Frontal cortex (tissue), 4 donors: Measurements from ENCODE around the gene ABCG1. TPM values are rescaled to one million over a fixed set of nuclear protein-coding genes. Genes with fewer than 3 reads are reported as not detected.
"Not testable (repeated sequence)": the region's sequence is repeated elsewhere in the genome, so short reads cannot be mapped to it uniquely, and the experiment has no call there.

ENCODE experiments used
- DNase-seq, 2 donors: peaks; one replicate each; pipeline ENCODE4 v3.0.0; 2012; ENCODE audit warnings: low spot score in 2 of 2
- FAIRE-seq: peaks from 2 replicates; lab custom pipeline; 2012; peaks lifted over from hg19 to GRCh38; lab: Jason Lieb, UNC
- total RNA-seq: library from RNA; depleted of rRNA; stranded (reverse); fragments of >200 nt; gene quantifications from one replicate; pipeline ENCODE4 v1.2.3, GENCODE V29; 2014
- donor health status: control.
- donor health status: control.
- donor health status: control.

ABCG1 gene
- total RNA-seq, result 13.0 TPM

- FAIRE-seq (no peak), DNase-seq (peak; percentile 85 to 86)
Measured at GRCh38 chr21:42218836-42219605, at the start of gene ABCG1. ABCG1 (plus strand) TSS chr21:42219140; CDS start chr21:42219263, 123 bp downstream.

DNA sequence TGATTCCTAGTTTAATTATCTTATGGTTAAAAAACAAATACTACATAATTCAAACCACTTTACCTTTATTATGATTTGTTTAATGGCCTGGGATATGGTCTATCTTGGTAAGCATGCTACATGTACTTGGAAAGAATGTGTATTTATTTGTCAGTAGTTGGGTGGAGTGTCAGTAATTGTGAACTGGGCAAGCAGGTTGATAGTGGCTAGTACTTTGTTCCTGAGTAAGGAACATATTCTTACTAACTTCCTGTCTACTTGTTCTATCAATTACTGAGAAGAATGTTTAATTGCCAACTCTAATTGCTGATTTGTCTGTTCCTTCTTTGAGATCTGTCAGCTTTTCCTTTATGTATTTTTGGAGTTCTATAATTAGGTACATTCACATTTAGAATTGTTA is 49.2 kb upstream of the ABCG1 start:
- FAIRE-seq (no peak), DNase-seq (no peak)

GRCh38 chr21:42171091-42172053 is 47.6 kb upstream of the ABCG1 start:
- FAIRE-seq (peak; percentile 45), DNase-seq (no peak)

- FAIRE-seq, result no peak
- DNase-seq, result no peak
Measured at GRCh38 chr21:42172596-42173483, 46.1 kb upstream of the ABCG1 start.

GRCh38 chr21:42174173-42174572 is 44.8 kb upstream of the ABCG1 start:
- no peak for FAIRE-seq
- DNase-seq, result no peak

DNA sequence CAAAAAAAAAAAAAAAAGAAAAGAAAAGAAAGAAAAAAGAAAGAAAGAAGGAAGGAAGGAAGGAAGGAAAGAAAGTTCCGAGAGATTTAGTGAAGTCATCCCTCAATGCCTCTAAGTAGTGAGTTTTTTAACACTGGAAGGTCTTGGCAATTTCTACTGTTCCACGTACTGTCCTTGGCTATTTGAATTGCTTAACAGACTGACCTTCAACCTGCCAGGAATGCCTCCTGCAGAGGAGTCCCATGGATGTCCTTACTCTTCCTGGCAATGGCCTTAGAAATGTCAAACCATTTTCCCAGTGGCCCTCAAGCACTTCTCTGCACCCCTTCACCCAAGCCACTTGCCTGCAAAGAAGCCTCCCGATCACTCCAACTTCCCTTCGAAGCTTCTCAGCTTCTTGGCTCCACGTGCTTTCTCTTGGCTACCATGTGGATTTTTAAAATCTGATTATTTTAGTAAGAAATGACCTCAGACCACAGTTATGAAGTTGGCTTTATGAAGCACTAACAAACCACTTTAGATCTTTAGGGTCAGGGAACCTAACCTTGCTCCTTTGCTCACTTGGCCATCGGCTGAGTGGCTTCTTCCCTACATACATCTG is 43.7 kb upstream of the ABCG1 start:
- no peak for DNase-seq
- no peak for FAIRE-seq

DNA sequence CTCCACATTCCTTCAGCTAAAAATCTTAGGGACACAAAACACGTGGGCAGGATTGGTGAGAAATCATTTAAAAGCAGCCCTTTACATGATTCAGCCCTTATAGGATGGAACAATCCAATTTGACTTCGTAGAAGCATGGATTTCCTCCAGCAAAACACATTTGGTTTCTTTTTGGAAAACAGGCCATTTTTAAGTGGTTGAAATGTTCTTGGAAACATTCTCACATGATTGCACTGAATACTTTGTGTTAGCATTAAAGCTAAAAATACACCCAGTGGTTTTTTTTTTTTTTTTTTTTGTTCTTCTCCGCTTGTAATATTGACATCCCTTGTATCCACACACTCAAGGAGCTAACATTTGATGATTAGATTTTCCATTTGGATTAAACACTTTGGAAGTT is 42.1 kb upstream of the ABCG1 start:
- DNase-seq, result no peak
- no peak for FAIRE-seq

DNA sequence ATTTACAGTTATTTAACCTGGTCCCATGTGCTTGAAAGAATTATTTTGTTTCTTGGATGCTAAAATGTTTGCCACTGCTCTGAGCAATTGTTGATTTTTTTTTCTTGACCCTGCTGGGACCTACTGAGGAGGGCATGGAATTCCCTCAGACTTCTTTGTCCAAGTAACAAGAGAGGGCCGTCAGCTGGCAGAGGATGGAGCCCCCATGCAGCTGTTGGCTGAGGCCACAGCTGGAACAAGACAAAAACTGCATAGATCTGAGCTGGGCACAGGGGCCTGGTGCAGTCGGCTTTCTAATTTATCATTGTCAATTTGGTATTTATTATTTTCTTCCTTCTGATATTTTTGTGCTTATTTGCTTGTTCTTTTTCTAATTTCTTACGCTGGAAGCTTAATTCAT is 39.6 kb upstream of the ABCG1 start:
- FAIRE-seq (no peak), DNase-seq (no peak)

DNA sequence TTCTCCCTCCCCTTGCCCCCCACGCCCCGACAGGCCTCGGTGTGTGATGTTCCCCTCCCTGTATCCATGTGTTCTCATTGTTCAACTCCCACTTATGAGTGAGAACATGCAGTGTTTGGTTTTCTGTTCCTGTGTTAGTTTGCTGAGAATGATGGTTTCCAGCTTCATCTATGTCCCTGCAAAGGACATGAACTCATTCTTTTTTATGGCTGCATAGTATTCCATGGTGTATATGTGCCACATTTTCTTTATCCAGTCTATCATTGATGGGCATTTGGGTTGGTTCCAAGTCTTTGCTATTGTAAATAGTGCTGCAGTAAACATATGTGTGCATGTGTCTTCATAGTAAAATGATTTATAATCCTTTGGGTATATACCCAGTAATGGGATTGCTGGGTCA is 38.9 kb upstream of the ABCG1 start:
- FAIRE-seq, DNase-seq: not testable (repeated sequence)

DNA sequence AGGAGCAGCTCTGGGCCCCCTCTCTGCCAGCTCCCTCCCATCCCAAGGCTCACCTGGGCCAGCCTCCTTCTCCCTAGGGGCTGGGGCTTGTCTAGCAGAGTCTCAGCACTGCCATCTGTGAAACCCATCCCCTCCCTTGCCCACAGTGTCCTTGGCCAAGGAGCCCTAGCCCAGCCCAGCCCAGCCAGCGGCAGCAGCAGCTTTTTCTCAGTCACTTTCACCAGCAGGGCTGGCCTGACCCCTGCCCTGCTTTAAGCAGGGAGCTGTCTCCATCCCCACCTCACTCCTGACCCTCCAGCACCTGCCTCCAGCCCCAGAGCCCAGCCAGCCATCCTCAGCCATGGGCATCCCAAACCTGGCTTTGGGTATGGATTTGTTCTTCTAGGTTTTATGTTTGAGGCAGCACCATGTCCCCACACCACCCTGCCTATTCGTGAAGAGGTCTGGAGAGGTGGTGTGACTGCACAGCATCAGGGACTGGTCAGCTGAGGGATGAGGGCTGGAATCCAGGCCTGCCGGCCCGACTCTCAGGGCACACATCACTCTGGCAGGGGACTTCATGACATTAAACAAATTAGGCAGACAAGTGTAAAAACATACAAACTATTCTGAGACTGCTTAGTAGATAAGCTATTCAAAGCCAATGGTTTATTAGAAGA is 36.1 kb upstream of the ABCG1 start:
- FAIRE-seq (no peak), DNase-seq (no peak)

DNA sequence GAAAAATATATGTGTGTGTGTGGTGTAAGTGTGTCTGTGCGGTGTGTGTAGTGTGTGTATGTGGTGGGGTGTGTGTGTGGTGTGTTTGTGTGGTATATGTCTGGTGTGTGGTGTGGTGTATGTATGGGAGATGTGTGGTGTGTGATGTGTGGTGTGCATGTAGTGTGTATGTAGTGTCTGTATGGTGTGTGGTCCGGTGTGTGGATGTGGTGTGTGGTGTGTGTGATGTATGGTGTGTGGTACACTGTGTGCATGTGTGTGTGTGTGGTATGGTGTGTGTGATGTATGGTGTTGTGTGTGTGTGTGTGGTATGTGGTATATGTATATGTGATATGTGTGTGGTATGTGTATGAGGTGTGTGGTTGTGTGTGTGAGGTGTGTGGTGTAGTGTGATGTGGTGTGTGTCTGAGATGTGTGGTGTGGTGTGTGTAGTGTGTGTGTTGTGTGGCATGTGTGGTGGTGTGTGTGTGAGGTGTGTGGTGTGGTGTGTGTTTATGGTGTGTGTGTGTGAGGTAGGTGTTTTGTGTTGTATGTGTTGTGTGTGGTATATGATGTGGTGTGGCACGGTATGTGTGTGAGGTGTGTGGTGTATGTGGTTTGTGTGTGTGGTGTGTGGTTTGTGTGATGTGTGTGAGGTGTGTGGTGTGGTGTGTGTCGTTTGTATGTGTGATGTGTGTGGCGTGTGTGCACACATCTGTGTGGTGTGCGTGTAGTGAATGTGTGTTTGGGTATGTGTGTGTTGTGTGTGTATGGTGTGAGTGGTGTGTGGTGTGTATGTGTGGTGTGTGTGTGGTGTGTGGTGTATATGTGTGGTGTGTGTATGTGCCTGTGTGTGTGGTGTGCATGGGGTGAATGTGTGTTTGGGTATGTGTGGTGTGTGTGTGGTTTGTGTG is 35.3 kb upstream of the ABCG1 start:
- FAIRE-seq, result no peak
- no peak for DNase-seq

DNA sequence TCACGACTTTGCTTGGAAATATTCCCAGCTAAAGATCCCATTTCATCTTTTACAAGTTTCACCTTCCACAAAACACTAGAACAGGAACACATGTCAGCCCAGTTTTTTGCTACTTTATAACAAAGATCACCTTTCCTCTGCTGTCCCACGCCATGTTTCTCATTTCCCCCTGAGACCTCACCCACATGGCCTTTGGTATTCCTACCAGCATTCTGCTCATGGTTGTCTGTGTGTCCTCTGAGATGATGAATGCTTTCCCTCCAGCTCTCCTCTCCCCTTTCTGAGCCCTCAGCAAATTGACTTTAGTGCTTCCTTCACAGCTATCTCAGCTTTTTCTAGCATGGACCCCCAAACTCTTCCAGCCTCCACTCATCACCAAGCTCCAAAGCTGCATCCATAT is 32.3 kb upstream of the ABCG1 start:
- FAIRE-seq (no peak), DNase-seq (no peak)

DNA sequence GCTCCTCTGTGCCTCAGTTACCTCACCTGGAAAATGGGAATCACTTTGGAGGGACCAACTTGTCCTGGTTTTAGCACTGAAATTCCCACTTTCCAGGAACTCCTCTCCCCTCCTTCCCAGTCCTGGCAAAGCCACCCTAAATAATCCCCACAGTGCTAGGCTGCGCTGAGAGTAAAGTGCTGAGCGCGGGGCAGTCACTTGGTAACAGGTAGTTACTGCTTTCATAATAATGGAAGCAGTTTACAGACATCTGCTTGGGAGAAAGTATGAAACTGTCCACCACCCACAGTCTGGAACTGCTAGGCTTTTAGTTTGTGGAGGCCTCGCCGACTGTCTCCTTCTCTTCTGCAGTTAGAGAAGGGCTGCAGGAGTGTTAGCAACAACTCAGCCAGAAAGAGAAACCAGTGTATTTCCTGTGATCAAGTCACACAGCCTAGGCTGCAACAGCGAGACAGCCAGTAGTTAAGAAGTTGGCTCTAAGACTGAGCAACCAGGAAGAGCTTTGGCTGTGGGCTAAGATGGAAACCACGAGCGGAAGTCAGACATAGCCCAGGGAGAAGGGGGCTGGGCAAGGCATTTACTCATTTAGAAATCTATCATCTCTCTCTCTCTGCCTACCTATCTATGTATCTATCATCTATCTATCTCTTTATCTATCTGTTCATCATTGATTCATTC is 30.8 kb upstream of the ABCG1 start:
- DNase-seq (no peak), FAIRE-seq (no peak)

- DNase-seq, result no peak
- no peak for FAIRE-seq
Measured at GRCh38 chr21:42188663-42189062, 30.3 kb upstream of the ABCG1 start.

GRCh38 chr21:42189431-42189830 is 29.5 kb upstream of the ABCG1 start:
- FAIRE-seq (no peak), DNase-seq (no peak)

DNA sequence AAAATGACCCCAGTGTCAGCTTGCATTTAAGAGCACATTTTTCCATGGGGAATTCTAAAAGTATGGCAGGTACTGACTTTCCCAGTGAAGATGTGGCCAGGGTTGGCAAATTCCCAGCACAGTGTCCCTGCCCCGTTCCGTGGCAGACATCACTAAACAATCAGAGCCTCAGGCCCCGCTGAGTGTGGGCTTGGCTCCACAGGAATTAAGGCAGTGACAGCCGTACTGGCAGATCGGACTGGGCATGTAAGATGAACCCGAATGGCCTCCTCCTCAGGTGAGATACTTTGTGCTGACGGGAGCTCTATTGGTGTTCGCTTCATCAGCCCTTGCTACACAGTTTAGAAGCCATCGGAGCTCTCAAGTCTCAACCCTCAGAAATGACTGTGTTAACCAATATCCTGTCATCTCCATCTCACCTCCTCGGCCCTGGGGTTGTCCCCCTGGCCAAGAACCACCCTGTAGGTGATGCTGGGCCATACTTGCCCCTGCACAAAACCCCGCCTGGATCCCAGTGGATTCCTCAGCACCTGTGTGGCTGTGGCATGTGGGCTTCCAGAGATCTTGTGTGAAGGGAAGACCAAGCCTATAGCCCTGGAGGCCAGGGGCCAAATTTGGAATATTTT is 29.0 kb upstream of the ABCG1 start:
- FAIRE-seq (no peak), DNase-seq (no peak)

- no peak for FAIRE-seq
- peak; percentile 34 to 39 for DNase-seq
Measured at GRCh38 chr21:42190486-42190863, 28.5 kb upstream of the ABCG1 start.
